OCI-LY1 (cell line): ENCODE measurements around the gene GTSE1.

Experiments
- CTCF ChIP-seq: fragments of 200-600 bp; sonication (generic), shearing (Covaris generic); IDR thresholded peaks from 2 replicates; pipeline ENCODE4 v1.5.1; 2017; ENCODE audit warnings: mild to moderate bottlenecking, antibody characterized with exemption, low read length, moderate library complexity, mixed read lengths
- EZH2 ChIP-seq: fragments of 200-600 bp; sonication (generic), shearing (Covaris generic); IDR thresholded peaks from 2 replicates; pipeline ENCODE4 v1.8.0; 2017; ENCODE audit warnings: borderline replicate concordance, mixed run types, mild to moderate bottlenecking, antibody characterized with exemption, low read length, moderate library complexity, mixed read lengths

GRCh38 chr22:46371623-46372226, 75.1 kb downstream of the GTSE1 start:
- no peak for TF ChIP-seq CTCF
- no peak for TF ChIP-seq EZH2
